NB4 (cell line): Measurements from ENCODE around the gene TRIP12.

Source experiments
- DNase-seq: peaks from one replicate; pipeline ENCODE4 v3.0.0; 2010; ENCODE audit warnings: low read depth
- H3K4me3 ChIP-seq: one replicate; pipeline ENCODE4 v1.5.1; 2011; ENCODE audit warnings: mild to moderate bottlenecking, low read depth, low read length, moderate library complexity
- MAX ChIP-seq: IDR thresholded peaks from 2 replicates; pipeline ENCODE4 v1.6.1; 2011; ENCODE audit warnings: low read depth, low read length
- MYC ChIP-seq: IDR thresholded peaks from 2 replicates; pipeline ENCODE4 v1.6.1; 2011; ENCODE audit warnings: low read depth, low read length
- POLR2A ChIP-seq: IDR thresholded peaks from 2 replicates; pipeline ENCODE4 v1.6.1; 2011; ENCODE audit warnings: mild to moderate bottlenecking; ENCODE audit not compliant: insufficient read length; ENCODE audit errors: extremely low read depth
- TF ChIP-seq, protein P1 (sequence below): IDR thresholded peaks from one replicate; pipeline ENCODE4 v1.5.1; 2012; ENCODE audit warnings: low read depth, low read length

TRIP12 gene

GRCh38 chr2:229818230-229818629 lies 103.6 kb downstream of the TRIP12 start:
- no peak for DNase-seq
- H3K4me3 ChIP-seq = no peak overlapping the region
- TF ChIP-seq MYC (no peak), POLR2A (no peak), MAX (no peak)
- TF ChIP-seq, protein P1, sequence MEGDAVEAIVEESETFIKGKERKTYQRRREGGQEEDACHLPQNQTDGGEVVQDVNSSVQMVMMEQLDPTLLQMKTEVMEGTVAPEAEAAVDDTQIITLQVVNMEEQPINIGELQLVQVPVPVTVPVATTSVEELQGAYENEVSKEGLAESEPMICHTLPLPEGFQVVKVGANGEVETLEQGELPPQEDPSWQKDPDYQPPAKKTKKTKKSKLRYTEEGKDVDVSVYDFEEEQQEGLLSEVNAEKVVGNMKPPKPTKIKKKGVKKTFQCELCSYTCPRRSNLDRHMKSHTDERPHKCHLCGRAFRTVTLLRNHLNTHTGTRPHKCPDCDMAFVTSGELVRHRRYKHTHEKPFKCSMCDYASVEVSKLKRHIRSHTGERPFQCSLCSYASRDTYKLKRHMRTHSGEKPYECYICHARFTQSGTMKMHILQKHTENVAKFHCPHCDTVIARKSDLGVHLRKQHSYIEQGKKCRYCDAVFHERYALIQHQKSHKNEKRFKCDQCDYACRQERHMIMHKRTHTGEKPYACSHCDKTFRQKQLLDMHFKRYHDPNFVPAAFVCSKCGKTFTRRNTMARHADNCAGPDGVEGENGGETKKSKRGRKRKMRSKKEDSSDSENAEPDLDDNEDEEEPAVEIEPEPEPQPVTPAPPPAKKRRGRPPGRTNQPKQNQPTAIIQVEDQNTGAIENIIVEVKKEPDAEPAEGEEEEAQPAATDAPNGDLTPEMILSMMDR = no peak

GRCh38 chr2:229815858-229816257 lies 106.0 kb downstream of the TRIP12 start:
- TF ChIP-seq MYC (no peak), MAX (no peak), POLR2A (no peak)
- TF ChIP-seq, protein P1 = no peak
- no peak overlapping the region for H3K4me3 ChIP-seq
- DNase-seq = no peak

DNA sequence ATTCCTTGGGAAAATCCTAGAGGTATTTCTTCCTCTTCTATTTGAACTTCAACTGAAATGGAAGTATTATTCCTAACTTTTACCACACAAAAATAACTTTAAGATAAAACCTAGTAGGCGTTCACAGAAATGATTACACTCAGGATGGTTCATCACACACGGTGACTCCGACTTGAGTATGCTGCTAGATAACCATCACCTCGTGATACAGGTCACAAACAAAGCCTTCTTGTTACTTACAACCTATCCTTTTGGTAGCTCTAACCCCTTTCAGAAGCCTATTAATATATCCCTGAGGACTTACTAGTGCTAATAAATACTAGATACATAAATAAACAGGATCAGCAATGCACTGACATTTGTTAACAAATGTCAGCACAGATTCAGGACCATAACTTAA lies 106.5 kb downstream of the TRIP12 start:
- H3K4me3 ChIP-seq = no peak overlapping the region
- TF ChIP-seq MAX = no peak
- no peak for DNase-seq

DNA sequence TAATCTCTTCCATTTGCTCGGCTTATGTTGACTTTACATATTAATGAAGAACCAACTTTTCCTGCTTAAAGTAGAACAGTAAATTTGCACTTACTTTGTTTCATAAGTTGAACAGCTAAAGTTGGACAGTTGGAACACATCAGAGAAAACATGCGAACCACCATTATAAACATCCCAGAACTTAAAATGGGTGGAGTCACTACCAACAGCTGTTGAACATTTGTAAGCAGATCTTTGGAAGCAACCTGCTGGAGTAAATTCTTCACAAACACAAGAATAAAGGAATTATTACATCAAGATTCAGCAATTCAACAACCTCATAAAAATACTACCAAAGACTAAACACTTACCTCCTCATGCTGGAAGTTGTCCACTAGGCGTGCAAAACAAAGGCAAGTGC lies 111.0 kb downstream of the TRIP12 start:
- no peak overlapping the region for H3K4me3 ChIP-seq
- DNase-seq = no peak
- TF ChIP-seq, protein P1 = no peak
- no peak for TF ChIP-seq MAX

DNA sequence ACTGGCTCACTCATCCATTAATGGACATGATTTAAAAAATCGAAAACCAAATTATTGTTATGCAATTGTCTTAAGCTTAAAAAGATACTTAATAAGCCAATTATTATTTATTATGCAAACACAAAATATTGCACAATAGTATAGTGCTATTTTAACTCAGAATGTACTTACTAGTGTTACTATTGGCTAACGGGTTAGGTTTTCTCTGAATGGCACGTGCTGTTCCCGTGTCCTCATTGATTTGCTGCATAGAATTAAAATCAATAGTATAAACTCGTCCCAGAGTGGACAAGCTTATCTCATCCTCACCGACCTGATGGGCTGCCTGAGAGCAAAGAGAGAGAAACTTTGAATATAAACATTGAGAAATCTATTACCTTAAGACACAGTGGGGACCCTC lies 116.2 kb downstream of the TRIP12 start:
- no peak overlapping the region for H3K4me3 ChIP-seq
- TF ChIP-seq POLR2A (no peak), MAX (no peak), MYC (no peak)
- TF ChIP-seq, protein P1 = no peak
- no peak for DNase-seq

DNA sequence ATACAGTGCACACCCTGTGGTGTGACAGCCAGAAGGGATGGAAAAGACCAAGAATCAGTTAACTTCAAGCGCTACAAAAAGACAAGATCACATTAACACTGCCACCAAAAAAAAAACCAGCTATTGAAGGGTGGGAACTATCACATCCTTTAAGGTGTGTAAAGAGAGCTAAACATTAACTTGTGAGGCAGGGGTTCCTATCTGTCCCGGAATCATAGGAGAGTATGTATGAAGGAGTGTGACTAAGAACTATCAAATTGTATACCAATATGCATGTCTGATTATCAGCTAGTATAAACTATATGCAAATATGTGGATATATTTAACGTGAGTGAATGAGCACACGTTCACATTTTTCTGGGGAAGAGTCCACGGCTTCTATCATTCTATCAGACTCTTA lies 119.0 kb downstream of the TRIP12 start:
- no peak overlapping the region for H3K4me3 ChIP-seq
- TF ChIP-seq MAX (no peak), MYC (no peak), POLR2A (no peak)
- TF ChIP-seq, protein P1 = no peak

More for the DNA sequence above, 119.0 kb downstream of the TRIP12 start:
- DNase-seq = no peak
